Brain pericyte (primary cell): ENCODE results near the gene ANKLE1.
"Not testable (repeated sequence)": the region's sequence is repeated elsewhere in the genome, so short reads cannot be mapped to it uniquely, and the experiment has no call there.

Experiments used
- DNase-seq: peaks from one replicate; pipeline ENCODE4 v3.0.0-alpha.2; 2012; ENCODE audit warnings: low read depth, low spot score

The ANKLE1 gene

DNA sequence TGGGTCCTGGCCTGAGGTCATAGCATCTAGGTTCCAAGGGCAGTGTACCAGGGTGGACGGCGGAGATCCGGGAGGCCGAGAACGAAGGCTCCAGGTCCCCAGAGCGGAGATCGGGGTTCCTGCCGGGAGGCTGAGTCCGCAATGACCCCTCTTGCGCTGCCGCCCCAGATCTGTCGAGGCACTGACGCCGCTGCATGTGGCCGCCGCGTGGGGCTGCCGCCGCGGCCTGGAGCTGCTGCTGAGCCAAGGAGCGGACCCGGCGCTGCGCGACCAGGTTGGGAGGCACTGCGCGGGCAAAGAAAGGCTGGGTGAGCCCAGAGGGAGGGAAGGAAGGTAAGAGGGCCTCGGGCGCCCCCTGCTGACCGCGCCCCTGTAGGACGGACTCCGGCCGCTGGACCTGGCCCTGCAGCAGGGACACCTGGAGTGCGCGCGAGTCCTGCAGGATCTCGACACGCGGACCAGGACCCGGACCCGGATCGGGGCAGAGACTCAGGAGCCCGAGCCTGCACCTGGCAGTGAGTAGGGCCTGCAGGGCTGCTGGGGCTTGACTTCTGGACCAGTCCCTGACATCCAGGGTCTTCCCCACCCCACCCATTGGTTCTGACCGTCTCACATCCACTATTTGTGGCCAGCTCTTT lies 906 bp downstream of the ANKLE1 start:
- no peak for DNase-seq

DNA sequence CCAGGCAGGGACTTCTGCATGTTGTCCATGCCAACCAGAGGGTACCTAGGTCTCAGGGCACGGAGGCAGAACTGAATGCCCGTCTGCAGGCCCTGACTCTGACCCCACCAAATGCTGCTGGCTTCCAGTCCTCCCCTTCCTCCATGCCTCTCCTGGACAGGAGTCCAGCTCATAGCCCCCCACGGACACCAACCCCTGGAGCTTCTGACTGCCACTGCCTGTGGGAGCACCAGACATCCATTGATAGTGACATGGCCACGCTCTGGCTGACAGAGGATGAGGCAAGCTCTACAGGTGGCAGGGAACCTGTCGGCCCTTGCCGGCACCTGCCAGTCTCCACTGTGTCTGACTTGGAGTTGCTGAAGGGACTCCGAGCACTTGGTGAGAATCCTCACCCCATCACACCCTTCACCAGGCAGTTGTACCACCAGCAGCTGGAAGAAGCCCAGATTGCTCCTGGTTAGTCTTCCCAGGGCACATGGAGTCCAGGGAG lies 1.8 kb downstream of the ANKLE1 start:
- DNase-seq = no peak

DNA sequence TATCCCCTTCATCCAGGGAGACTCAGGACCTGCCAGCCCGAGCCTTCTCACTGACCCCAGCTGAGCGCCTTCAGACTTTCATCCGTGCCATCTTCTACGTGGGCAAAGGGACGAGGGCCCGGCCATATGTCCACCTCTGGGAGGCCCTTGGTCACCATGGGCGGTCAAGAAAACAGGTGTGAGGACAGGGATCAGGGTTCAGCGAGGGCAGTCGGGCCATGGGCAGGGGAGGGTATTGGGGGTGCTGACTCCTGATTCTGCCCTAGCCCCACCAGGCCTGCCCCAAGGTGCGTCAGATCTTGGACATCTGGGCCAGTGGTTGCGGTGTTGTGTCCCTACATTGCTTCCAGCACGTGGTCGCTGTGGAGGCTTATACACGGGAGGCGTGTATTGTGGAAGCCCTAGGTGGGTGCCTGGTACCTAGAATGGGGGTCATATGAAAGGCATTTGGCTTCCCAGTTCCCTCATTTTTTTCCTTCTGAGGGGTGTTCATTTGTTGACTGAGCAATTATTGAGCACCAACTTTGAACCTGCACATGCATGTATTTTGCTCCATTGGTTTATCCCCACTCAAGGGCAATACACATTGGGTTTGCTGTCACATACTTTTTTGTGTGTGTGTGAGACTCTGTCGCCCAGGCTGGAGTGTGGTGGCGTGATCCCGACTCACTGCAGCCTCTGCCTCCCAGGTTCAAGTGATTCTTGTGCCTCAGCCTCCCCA lies 3.9 kb downstream of the ANKLE1 start:
- no peak for DNase-seq

DNA sequence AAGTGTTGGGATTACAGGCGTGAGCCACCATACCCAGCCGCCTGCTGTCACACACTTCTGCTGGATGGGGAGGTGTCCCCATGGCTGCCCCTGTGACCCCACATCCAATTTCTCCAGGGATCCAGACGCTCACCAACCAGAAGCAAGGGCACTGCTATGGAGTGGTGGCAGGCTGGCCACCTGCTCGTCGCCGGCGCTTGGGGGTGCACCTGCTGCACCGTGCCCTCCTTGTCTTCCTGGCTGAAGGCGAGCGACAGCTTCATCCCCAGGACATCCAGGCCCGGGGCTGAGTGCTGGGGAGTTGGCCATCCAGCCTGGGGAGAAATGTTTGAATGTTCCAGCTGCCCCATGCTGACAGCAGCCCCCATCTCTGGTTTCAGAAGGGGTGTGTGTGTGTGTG lies 4.6 kb downstream of the ANKLE1 start:
- DNase-seq = no peak

DNA sequence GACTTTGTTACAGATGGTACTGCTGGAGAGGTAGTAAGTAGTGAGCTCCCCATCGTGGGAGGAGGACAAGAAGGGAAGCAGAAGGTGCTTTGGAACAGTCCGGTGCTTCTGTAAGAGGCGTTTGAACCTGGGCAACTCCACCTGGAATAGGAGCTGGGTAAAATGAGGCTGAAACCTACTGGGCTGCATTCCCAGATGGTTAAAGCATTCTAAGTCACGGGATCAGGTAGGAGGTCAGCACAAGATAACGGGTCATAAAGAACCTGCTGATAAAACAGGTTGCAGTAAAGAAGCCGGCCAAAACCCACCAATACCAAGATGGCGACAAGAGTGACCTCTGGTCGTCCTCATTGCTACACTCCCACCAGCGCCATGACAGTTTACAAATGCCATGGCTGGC lies 5.1 kb downstream of the ANKLE1 start:
- DNase-seq = no peak

DNA sequence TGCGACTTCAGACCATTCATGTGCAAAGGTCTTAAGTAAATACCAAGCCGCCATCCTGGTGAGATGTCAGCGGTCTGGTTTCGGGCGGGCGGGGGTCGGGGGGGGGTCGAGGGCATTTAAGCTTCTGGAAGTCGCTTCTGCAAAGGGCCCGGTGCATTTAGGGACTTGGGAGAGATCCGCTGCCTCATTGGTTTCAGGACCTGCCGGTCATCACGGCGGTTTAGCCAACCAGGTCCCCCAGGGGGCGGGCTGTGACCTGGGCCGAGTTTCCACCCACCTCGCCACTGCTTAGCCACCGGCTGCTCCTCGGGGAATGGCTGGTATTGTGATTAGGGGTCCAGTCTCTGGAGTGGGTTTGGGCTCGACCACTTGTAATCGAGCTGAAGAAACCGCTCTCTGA lies 7.8 kb downstream of the ANKLE1 start:
- DNase-seq = no peak

DNA sequence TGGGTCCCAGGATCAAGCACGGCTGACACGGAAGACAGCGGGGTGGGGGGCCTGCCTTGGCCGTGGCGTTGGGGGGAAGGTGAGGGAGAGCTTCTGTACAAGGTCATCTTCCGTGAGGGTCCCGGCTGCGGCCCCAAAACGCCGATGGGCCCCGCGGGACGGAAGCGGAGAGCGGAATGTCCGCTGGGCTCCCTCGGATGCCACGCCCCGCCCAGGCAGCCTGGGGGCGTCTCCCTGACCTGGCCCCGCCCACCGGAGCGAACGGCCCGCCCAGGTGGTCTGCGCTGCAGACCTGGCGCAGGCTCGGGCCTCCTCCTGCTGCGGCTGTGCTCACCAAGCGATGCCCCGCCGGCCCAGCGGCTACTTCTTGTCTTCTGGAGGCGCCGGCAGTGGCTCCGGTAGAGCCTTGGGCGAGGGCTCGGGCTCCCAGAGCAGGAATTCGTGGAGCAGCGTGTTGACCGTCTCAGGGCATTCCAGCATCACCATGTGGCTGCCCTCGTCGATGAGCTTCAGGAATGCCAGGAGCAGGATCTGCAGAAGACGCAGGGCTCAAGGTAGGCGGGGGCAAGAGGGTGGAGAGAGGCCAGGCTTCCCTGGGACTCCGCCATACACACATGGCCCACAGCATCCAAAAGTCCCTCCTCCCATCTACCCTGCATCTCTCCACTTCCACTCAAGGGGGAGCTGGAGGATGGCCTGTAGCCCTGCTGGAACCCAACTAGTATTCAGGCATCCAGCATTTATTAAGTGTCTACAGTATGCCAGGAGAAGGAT lies 10.8 kb downstream of the ANKLE1 start:
- DNase-seq = peak; percentile 61

DNA sequence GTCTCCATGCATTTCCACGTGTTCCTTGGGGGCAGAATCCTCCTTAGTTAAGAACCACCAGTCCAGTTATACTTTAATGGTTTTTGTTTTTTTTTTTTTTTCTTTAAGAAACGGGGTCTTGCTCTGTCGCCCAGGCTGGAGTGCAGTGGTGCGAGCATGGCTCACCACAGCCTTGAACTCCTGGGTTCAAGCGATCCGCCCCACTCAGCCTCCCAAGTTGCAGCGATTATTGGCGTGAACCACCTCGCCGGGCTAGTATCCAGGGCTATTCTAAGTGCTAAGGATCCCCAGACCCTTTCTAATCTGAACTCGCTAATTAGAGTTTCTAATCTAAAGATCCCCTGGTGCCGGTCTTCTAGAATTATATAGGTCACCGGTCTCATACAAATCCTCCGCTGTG lies 11.9 kb downstream of the ANKLE1 start:
- no peak for DNase-seq

DNA sequence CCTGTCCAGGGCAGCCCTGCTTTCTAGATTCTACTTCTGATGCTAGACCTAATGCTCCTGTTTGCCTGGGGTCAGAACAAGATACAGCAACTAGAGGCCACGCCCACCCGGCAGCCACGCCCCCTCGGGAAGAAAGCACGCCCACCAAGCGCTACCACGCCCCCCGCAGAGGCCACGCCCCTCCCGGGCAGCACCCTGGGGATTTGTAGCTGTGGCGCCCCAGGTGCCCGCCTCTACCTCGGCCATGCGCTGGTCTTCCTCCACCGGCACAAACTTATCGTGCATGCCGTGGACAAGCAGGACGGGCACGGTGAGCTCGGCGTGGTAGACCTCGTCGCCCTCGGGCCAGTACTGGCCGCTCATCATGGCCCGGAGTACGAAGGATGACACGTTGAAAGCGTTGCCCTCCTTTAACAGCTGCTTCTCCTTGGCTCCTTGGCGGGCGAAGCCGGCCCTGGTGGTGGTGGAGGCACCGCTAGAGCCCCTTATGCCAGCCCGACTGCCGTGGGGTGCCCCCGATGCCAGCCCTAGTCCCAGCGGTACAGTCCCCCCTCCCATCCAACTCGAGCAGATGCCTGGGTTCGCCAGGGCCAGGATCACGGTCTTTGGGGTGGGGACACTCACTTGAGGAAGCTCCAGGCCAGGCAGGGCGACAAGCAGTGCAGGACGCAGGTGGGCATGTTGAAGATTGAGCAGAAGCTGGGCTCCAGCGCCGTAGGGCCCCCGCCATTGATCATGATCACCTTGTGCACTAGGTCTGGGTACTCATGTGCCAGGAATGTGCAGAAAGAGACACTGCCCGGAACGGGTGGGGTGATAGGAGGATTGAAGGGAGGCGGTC lies 12.6 kb downstream of the ANKLE1 start:
- DNase-seq = no peak

DNA sequence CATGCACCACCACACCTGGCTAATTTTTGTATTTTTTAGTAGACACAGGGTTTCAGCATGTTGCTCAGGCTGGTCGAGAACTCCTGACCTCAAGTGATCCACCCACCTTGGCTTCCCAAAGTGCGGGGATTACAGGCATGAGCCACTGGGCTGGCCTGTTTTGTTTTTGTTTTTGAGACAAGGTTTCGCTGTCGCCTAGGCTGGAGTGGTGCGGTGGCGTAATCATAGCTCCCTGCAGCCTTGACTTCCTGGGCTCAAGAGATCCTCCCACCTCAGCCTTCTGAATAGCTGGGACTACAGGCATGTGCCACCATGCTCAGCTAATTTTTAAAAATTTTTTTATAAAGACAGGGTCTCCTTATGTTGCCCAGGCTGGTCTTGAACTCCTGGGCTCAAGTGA lies 13.8 kb downstream of the ANKLE1 start:
- DNase-seq = not testable (repeated sequence)

DNA sequence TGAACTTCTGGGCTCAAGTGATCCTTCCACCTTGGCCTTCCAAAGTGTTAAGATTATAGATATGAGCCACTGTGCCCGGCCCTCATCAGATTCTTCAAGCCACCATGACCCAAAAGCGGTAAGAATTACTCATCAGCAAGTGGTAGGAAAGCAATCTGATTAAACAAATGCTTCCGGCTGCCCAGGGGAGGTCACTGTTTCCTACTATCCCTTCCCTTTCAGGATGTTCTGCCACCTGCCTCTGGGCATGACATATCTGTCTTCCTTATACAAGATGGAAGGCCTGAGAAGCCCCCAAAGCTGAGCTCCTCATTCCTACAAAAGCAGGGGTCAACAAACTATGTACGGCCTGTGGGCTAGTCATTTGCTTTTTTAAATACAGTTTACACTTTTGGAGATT lies 14.6 kb downstream of the ANKLE1 start:
- no peak for DNase-seq

DNA sequence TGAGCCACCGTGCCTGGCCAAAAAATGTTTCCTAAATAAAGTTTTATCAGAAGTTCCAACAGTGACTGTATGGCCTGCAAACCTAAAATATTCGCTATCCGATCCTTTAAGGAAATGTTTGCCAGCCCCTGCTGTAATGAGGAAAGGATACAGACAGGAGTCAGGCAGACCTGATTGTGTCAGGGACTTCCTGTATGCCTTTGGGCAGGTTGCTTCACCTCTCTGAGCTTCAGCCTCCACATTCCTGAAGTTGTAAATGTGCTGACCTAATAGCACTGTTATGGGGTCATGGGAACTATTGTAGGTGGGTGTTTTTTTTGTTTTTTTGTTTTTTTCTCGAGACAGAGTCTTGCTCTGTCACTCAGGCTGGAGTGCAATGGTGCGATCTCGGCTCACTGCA lies 15.3 kb downstream of the ANKLE1 start:
- no peak for DNase-seq

DNA sequence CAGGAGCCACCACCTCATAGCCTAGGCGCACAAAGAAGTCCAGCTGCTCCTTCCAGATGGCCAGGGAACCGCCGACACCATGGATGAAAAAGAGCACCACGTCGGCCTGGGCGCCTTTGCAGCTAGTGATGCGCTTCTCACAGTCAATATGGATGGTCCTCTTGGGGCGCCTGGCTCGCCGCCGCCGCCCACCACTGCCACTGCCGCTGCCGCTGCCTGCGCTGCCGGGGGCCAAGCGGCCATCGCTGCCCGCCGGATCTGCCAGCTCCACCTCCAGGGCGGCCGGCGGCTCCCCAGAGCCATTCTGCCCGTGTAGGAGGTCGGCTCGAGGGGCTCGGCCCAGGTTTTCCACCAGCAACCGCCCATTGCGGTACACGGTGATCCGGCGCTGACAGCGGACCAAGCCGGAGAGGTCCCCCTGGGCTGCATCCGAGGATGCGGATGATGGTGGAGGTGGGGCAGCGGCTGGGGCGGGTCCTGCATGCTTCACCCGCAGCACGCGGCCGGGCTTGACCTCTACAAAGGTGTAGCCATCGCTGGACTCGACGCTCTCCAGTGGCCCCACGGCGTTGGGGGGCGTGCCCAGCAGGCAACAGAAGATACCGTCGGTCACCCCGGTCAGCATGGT lies 19.4 kb downstream of the ANKLE1 start:
- DNase-seq = no peak

DNA sequence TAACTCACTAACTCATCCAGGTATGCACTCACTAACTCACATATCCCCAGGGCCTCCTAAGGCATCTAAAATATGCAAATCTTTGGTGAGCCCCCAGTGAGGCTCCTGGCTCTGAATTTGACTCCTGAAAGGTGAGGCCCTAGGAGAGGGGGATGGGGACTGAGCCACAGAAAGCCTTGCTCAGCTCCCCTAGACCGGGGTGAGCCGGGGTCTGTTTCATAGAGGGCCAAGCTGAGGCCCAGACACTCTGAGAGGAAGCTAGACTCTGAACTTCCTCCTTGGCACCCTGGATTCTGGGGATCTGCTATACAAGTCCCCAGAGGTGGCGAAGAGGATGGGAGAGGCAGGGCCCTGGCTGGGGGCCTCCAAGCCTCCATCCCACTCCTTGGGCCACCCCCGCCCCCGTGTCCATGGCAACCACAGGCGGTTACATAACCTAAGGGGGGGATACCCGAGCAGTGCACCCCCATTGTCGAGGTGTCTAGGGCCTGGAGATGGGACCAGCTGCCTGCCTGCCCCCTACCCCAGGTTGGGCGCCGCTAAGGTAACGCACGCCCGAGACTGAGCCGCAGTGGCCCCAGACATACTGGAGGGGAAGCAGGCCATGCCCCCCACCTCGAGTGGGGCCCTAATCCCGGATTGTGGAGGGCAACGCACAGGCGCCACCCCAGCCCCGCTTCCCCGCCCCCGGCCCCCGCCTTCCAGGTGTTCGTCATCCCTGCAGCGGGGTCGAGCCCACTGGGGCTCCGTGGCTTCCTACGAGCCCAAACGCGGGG lies 20.9 kb downstream of the ANKLE1 start:
- no peak for DNase-seq

DNA sequence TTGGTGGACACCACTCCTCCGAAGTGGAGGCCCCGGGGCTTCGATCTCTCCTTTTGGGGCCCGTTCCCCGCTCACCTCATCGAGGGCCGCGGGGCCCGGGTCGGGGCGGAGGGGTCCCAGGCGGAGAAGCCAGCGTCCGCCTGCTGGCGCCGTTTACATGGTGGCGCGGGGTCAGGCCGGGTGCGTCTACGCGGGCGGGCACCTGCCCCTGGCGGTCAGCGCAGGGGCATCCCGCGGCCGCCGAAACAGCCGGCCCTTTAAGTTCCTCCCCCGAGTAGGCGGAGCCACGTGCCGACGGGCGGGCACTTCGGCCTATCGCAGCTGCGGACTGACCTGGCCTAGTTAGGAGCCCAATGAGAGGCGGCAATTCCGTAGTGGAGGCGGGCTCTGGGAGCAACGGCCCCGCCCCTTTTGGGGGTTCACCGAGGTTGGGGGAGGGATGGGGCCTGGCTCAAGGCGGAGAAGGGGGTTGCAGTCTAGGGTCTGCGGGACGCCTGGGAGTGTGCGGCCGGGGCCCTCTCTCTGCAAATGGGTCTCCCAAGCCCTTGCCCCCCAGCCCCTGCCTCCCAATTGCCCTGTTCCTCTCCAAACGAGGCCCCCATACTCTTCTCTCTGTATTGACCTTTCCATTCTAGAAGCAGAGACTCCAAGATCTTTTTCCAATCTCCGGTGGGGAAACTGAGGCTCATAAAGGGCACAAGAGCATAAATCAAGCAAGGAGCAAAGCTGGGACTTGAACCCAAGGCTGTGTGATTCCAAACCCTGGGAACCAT lies 21.7 kb downstream of the ANKLE1 start, which contains the start of gene ABHD8:
Gene ABHD8 (minus strand): TSS at position 259 of the 773 bp plus-strand sequence. CDS start 1,809 bp downstream, outside the sequence.
- DNase-seq = peak; percentile 85

DNA sequence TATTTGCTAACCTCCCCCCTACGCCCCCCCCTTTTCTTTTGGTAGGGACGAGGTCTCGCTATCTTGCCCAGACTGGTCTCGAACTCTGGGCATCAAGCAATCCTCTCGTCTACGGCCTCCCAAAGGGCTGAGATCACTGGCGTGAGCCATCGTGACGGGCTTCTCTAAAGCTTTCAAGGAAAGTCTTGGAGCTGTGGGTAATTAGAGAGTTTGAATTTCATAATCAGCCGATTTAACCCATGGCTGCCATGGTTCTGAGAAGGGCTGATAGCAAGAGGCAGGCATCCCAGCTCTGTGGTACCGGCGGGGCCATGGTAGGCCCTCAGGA lies 22.2 kb downstream of the ANKLE1 start:
- DNase-seq = no peak

DNA sequence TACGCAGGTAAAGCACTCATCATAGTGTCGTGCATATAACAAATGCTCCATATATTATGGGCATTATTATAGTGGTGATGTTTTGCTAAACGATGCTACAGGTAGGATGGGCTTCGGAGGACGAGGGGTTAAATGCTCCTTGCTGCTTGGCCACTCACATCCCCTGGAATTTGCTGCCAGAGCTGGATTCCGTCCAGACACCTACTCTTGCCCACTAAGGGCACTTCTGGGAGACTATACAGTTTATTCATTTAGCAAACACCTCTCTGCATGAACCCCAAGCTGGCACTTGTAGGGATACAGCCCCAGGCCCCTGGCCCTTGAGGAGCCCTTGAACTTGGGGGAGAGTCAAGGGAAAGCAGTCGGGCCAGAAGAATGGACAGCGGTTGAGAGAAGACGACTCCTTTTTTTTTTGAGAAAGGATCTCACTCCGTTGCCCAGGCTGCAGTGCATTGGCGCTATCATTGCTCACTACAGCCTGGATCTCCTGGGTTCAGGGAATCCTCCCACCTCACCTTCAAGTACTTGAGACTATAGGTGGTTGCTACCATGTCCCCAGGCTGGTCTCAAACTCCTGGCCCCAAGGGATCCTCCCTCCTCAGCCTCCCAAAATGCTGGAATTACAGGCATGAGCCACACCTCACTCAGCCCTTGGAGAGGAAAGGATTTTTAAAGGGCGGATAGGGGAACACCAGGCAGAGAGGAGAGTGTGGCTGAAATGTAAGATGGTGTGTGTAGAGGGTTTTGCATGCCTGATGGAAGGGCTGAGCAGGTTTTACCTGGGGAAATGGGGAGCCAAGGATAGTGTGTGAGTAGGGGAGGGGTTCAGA lies 22.9 kb downstream of the ANKLE1 start:
- no peak for DNase-seq

DNA sequence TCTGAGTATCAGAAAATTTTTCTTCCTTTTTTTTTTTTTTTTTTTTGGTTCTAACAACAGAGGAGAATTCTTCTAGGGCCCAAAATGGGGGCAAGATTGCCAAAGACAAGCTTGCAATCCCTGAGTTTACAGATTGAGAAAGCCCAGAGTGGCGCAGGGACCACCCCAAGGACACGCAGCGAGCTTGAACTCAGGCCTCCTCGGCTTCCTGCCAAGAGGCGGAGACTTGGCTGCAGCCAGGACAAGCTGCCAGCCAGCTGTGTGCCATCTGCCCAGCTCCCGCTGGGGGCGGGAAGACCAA lies 23.5 kb downstream of the ANKLE1 start:
- no peak for DNase-seq
